A172 (cell line): ENCODE measurements around the gene STON2. TPM values are rescaled to one million over a fixed set of nuclear protein-coding genes. Genes with fewer than 3 reads are reported as not detected.

Experiments used
- DNase-seq: peaks from one replicate; pipeline ENCODE4 v3.0.0-alpha.2; 2015; ENCODE audit warnings: low spot score
- total RNA-seq: library from RNA; depleted of rRNA; stranded (reverse); fragments of >200 nt; shearing (Covaris generic); gene quantifications from 2 replicates; pipeline ENCODE4 v1.2.3, GENCODE V29; 2014

Gene STON2
- total RNA-seq, 1 experiment from 2014 or later = 0.52 TPM

GRCh38 chr14:81331229-81332021 is 68.7 kb downstream of the STON2 start:
- DNase-seq = no peak

- DNase-seq = no peak
Observed at GRCh38 chr14:81330619-81331122, 69.5 kb downstream of the STON2 start.

DNA sequence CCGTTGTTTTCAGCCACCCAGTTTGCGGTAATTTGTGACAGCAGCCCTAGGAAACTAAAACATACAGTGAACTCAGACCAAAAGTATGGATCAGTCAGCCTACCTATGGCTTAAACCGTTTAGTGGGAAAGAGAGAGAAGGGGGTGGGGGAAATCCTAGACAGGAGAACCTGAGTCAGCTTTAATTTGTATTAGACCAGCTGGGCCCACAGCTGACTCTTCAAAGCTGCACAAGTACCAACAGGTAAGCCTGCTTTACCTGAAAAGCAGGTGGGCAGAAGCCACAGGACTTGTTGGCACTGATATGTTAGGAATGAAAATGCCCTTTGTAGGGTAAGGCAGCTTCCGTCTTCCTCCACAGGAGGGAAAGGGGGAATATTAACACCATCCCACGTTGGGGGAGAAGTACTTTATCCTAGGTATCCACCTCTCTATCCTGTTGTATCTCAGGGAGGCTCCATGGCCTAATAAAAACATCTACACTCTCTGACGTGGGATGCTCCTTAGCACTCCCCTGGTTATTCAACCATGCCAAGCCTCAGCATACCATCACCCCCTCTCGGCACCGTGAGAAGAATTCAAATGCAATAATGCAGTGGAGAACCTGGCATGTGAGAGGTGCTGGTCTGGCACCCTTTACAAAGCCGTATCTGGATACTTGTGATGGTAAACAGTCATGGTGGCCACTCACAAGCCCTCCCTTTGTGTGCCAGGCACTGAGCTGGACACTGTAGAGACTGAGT is 70.3 kb downstream of the STON2 start:
- no peak for DNase-seq

GRCh38 chr14:81326451-81326850 is 73.7 kb downstream of the STON2 start:
- DNase-seq = no peak

DNA sequence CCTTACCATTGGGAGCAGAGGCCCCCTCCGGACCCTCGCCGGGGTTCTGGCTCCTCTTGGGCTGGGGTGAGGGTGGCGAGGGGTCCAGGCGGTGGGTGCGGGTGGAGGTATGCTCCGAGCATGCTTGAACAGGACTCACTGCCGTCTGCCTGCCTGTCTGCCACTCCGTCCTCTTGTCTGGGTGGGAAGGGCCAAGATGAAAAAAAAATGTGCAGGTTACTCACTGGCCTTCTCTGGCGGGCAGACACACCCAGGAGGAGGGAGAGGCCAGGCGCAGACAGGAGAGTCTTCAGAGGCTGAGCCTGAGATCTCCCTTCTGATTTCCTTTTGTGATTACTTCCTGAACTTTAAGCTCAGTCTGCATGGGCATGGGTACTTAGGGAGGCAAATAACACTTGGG is 76.1 kb downstream of the STON2 start:
- DNase-seq = peak; percentile 42

- DNase-seq = no peak
Observed at GRCh38 chr14:81323093-81323492, 77.0 kb downstream of the STON2 start.

DNA sequence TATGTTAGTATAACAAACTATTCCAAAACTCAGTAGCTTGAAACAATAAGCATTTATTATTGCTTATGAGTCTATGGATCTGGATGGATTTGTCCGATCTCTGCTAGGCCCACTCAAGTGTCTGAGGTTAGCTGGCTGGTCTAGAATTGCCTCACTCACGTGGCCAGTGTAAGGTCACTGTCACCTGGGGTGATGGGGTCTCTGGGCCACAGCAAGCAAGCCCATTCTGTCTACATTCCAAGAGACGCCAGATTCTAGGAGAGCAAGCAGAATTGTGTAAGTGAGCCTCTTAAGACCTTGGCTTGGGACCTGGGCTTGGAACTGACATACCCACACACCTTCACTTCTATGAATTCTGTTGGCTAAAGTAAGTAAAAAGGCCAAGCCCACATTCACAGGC is 80.2 kb downstream of the STON2 start:
- no peak for DNase-seq

DNA sequence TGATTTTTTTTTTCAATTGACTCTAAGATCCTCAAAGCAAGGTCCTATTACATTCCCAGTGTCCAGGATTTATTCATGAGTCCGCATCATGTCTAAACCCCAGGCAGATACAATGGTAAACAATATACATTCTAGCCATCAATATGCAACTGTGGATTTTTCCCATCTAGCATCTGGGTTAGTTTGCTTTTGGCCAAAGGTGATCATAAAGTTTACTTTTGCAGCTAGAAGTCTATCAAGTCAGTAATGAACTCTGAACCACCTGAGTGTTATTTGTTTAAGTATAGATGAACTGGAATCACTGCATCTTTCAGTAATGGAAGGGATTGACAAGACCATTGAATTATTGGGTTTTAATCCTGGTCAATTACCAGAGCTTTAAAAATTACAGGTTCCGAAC is 80.8 kb downstream of the STON2 start:
- no peak for DNase-seq

DNA sequence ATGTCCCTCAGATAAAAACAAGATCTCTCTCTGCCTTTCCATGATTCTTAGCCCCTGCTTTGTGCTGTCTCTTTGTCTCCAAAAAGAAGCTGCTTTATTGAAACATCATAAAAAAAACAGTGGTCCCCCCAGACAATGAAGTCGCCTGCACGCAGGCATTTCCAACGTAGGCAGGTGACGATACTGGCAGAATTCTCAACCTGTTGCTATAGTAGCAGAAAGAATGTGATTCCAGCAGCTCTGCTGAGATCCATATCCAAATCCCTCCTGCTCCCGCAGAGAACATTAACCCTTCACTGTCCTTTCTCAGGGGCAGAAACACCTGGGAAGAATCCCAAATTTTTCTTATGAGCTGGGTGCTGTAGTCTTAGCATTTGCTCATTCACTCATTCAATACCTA is 84.8 kb downstream of the STON2 start:
- DNase-seq = no peak

DNA sequence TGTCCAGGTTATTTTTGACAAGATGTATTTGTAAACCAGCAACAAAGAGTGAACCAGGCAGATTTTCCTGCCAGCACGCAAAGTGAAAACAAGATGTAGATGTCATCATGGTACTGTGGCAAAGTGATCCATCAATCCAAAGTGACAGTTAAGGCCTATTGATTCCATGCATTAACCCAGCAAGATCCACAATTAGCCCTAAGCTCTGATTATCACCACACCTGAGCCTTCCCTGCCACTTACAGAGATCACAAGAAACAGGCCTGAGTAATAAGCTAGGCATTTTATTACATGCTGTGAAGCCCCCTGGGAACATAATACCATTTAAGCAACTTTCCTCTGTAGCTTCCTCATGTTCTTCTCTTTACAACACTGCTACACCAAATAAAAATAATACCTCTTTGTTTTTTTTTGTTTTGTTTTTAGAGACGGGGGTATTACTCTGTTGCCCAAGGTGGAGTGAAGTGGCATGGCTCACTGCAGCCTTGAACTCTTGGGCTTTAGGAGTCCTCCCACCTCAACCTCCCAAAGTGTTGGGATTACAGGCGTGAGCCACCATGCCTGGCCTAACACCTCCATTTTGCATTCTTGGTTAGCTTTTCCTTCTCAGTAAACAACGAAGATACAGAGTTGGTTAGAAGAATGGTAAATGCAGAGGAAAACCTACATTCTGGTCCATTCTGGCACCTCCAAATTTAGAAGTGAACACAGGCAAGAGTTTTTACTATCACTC is 85.5 kb downstream of the STON2 start:
- no peak for DNase-seq

DNA sequence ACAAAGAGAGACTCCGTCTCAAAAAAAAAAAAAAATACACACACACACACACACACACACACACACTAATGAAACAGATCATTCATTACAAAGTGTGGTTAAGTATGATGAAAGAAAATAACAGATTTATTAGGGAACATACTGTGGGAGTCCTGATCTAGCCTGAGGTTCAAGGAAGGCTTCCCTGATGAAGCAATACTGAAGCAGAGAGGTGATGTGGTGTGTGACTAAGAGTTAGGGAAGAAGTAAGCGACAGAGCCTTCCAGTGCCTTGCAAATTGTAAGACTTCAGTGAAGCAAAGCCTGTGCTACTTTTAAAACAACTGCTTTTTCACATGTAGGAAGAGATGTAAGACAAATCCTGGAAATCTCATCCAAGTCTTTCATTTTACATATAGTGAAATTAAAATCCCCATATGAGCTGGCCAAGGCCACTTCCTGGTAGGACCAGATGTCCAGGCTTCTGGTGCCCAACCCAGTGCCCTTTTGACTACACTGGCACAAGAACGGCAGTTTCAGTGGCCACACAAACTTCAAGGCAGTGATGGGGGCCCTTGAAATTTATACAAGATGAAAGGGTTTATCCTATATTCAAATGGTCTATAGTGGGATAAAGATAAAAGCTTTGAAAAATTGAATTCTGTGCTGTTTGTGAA is 86.2 kb downstream of the STON2 start:
- no peak for DNase-seq

- no peak for DNase-seq
Observed at GRCh38 chr14:81313200-81313599, 86.9 kb downstream of the STON2 start.

DNA sequence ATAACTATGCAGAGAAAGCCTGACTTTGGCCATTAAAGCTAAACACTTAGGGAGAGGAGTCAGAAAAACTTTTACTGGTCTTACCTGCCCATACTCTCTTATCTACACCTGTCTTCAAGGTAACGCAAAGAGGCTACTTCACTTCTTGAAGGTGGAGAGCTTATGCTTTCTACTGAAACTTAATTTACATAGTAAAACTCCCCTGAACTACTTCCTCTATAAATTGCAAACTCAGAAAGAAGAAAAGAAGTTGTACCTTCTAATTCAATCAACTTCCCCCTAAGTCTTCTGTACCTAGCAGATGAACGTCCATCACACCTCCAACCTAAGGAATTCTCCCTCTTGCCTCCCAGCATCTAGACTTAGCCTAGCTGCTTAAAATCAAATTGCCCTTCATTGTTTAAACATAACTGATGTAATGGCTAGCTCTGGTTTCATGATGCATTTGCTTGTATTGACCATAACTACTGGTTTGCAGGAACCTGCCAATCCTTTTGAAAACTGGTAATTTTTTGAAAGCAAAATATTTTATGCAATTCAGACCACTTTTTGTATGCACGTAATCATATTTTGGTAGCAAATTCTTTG is 87.7 kb downstream of the STON2 start:
- DNase-seq = no peak

- DNase-seq = no peak
Observed at GRCh38 chr14:81311778-81312177, 88.3 kb downstream of the STON2 start.

GRCh38 chr14:81311141-81311540 is 89.0 kb downstream of the STON2 start:
- DNase-seq = no peak

GRCh38 chr14:81310606-81311005 is 89.5 kb downstream of the STON2 start:
- no peak for DNase-seq

- DNase-seq = no peak
Observed at GRCh38 chr14:81309511-81309910, 90.6 kb downstream of the STON2 start.

- DNase-seq = no peak
Observed at GRCh38 chr14:81305743-81306142, 94.4 kb downstream of the STON2 start.

DNA sequence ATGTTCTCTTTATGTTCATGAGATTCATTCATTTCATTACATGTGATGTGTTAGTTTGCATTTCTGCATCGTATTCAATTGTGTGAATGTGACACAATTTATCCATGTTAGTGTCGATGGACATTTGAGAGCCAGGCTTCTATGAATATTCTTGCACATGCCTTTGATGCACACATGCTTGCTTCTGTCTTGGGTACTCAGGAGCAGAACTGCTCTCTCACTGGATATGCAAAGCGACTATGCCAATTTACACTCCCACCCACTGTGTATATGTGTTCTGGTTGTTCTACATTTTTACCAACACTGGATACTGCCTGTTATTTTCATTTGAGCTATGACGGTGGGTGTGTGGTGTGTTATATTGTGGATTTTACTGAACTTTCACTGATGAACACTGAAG is 95.1 kb downstream of the STON2 start:
- DNase-seq = no peak

- DNase-seq = no peak
Observed at GRCh38 chr14:81303258-81303935, 96.7 kb downstream of the STON2 start.

DNA sequence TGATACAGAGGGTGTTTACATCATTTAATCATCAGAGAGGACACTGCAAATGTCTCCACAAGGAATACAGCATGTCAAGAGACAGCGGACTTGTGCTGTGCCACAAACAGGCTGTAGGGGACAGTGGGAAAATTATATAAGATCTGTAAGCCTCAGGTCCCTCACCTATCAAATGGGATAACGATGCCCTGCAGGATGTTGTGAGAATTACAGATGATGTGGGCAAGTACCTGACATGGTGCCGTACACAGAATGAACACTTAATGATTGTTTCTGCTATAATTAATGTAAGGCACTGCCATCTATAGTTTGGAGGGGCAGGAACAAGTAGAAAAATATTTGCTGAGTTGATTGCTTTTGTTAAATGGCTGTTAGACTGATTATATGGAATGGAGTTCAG is 97.5 kb downstream of the STON2 start:
- DNase-seq = no peak
